Endothelial cell (in vitro differentiated cells): ENCODE data around the gene HTR2B. TPM values are rescaled to one million over a fixed set of nuclear protein-coding genes. Genes with fewer than 3 reads are reported as not detected.

ENCODE experiments used
- DNase-seq: peaks from one replicate; pipeline ENCODE4 v3.0.0; 2021; ENCODE audit warnings: low spot score
- H3K27ac Mint-ChIP-seq: one replicate; pipeline ENCODE4 v1.8.0; 2021; ENCODE audit warnings: mixed read lengths, inconsistent platforms; ENCODE audit not compliant: unreplicated experiment
- H3K27me3 Mint-ChIP-seq: one replicate; pipeline ENCODE4 v1.8.0; 2021; ENCODE audit warnings: mild to moderate bottlenecking, moderate library complexity, mixed read lengths, inconsistent platforms; ENCODE audit not compliant: unreplicated experiment
- H3K36me3 Mint-ChIP-seq: one replicate; pipeline ENCODE4 v1.8.0; 2021; ENCODE audit warnings: mild to moderate bottlenecking, low read depth, mixed read lengths, inconsistent platforms; ENCODE audit not compliant: unreplicated experiment
- H3K4me1 Mint-ChIP-seq: one replicate; pipeline ENCODE4 v1.8.0; 2021; ENCODE audit warnings: mild to moderate bottlenecking, mixed read lengths, inconsistent platforms; ENCODE audit not compliant: unreplicated experiment
- H3K4me3 Mint-ChIP-seq: one replicate; pipeline ENCODE4 v1.8.0; 2021; ENCODE audit warnings: mild to moderate bottlenecking, mixed read lengths, inconsistent platforms; ENCODE audit not compliant: unreplicated experiment
- H3K9me3 Mint-ChIP-seq: one replicate; pipeline ENCODE4 v1.8.0; 2021; ENCODE audit warnings: mixed read lengths, inconsistent platforms; ENCODE audit not compliant: unreplicated experiment
- CTCF ChIP-seq: fragments of 200-600 bp; sonication (generic); IDR thresholded peaks from one replicate; pipeline ENCODE4 v1.5.0; 2021; ENCODE audit warnings: antibody characterized with exemption; ENCODE audit not compliant: unreplicated experiment
- total RNA-seq: library from RNA; stranded (reverse); fragmentation: NEBNext Ultra II Directional; extraction: Animal tissue kit (Norgen Biotek cat#: 25700); gene quantifications from one replicate; pipeline ENCODE4 v1.2.1, GENCODE V29; 2021; ENCODE audit not compliant: unreplicated experiment

HTR2B gene
- total RNA-seq, 1 donor from 2014 or later: 0.80 TPM

- TF ChIP-seq CTCF: no peak
- Mint-ChIP-seq H3K27ac (no peak overlapping the region), H3K9me3 (no peaks in the 10 kb centered on the region), H3K4me3 (no peak overlapping the region), H3K4me1 (peaks cover 33% of the 10 kb centered on the region), H3K36me3 (no peaks in the 10 kb centered on the region), H3K27me3 (no peaks in the 10 kb centered on the region)
- no peak for DNase-seq
These were observed 4.4 kb upstream of the HTR2B start for GRCh38 chr2:231129216-231129615.

- Mint-ChIP-seq H3K4me3 (no peak overlapping the region), H3K4me1 (peaks cover 37% of the 10 kb centered on the region), H3K9me3 (no peaks in the 10 kb centered on the region), H3K36me3 (no peaks in the 10 kb centered on the region), H3K27me3 (no peaks in the 10 kb centered on the region), H3K27ac (no peak overlapping the region)
- no peak for TF ChIP-seq CTCF
- no peak for DNase-seq
These were observed 3.7 kb upstream of the HTR2B start for GRCh38 chr2:231128541-231128940.

GRCh38 chr2:231127936-231128335 lies 3.1 kb upstream of the HTR2B start:
- no peaks in the 10 kb centered on the region for H3K27me3 Mint-ChIP-seq
- DNase-seq: no peak
- no peak overlapping the region for H3K27ac Mint-ChIP-seq
- no peaks in the 10 kb centered on the region for H3K9me3 Mint-ChIP-seq
- no peak overlapping the region for H3K4me3 Mint-ChIP-seq
- TF ChIP-seq CTCF: no peak
- H3K36me3 Mint-ChIP-seq: no peaks in the 10 kb centered on the region
- H3K4me1 Mint-ChIP-seq: peaks cover 40% of the 10 kb centered on the region

- H3K4me1 Mint-ChIP-seq: peaks cover 35% of the 10 kb centered on the region
- H3K27ac Mint-ChIP-seq: no peak overlapping the region
- no peaks in the 10 kb centered on the region for H3K27me3 Mint-ChIP-seq
- no peak for DNase-seq
- no peaks in the 10 kb centered on the region for H3K9me3 Mint-ChIP-seq
- no peaks in the 10 kb centered on the region for H3K36me3 Mint-ChIP-seq
- no peak for TF ChIP-seq CTCF
- no peak overlapping the region for H3K4me3 Mint-ChIP-seq
These were observed 2.6 kb upstream of the HTR2B start for GRCh38 chr2:231127480-231127879.

- peaks cover 36% of the 10 kb centered on the region for H3K4me1 Mint-ChIP-seq
- no peak overlapping the region for H3K27ac Mint-ChIP-seq
- no peak for TF ChIP-seq CTCF
- no peak for DNase-seq
- no peaks in the 10 kb centered on the region for H3K36me3 Mint-ChIP-seq
- no peaks in the 10 kb centered on the region for H3K27me3 Mint-ChIP-seq
- no peak overlapping the region for H3K4me3 Mint-ChIP-seq
- no peaks in the 10 kb centered on the region for H3K9me3 Mint-ChIP-seq
These were observed 1.3 kb upstream of the HTR2B start for GRCh38 chr2:231126123-231126522.
